GM19468 (cell line): ENCODE data around the gene CSF2RB.

ENCODE experiments used
- ATAC-seq: cut with Tn5 transposase; IDR thresholded peaks from one replicate; pipeline ENCODE4 v1.9.1; 2021; ENCODE audit warnings: mild to moderate bottlenecking, moderate library complexity, moderate number of reproducible peaks; ENCODE audit not compliant: unreplicated experiment; ENCODE audit errors: extremely low read depth

Gene CSF2RB

DNA sequence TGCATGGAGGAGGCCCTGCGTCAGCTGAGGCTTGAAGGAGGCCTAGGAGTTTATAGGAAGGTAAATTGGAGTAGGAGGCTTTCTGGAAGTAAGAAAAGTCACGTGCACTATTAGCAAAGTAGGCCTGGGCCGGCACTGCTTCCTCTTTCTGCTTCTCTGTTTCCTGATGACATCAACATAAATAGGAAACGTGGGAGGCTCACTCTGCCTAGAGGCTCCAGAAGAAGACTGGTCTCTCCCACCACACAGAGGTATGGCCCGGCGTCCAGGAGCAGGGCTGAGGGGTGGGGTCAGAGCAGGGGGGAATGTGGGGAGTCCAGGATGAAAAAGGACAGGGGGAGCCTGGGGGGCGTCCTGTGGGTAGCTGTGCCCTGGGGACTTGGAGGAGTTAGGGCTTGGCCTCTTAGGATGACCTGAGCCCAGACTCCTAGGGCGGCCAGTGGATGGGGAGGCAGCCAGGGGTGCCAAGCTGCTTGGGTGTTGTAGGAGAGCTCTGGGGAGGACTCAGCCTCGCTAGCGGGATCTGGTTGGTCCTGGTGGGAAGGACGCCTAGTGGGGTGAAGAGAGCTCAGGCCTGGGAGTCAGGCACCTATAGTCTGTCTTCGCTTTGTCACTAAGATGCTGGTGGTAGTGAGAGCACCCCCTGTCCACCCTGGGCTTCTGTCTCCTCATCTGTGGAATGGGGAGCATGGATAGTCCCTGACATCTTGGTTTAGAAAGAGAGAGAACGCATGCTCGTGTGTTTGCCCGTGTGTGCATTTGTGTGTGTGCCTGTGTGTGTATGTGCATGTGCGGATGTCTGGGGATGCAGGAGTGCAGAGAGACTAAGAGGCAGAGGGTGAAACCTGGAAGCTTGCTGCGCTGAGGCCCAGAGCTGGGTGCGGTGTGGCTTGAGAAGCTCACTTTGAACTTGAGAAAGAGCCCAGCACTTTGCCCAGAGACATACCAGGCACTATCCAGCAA is at the start of gene CSF2RB:
TSS of gene CSF2RB (plus strand) at position 202 of the 963 bp plus-strand sequence. CDS start 8,580 bp downstream, outside the sequence.
- no peak for ATAC-seq

DNA sequence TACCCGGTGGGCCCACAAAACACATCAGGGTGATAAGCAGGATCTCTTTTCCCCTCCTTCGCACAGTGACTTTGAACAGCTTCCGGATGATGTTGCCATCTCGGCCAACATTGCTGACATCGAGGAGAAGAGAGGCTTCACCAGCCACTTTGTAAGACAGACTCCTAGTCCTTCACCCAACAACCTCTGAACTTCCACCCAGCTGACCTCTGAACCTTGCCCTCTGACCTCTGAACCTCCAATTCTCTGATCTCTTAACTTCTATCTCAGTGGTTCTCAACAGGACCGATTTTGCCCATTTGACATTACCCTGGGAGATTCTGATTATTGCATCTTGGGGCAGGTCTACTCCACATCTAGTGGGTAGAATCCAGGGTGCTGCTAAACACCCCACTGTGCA is 49.4 kb upstream of the CSF2RB start:
- no peak for ATAC-seq

DNA sequence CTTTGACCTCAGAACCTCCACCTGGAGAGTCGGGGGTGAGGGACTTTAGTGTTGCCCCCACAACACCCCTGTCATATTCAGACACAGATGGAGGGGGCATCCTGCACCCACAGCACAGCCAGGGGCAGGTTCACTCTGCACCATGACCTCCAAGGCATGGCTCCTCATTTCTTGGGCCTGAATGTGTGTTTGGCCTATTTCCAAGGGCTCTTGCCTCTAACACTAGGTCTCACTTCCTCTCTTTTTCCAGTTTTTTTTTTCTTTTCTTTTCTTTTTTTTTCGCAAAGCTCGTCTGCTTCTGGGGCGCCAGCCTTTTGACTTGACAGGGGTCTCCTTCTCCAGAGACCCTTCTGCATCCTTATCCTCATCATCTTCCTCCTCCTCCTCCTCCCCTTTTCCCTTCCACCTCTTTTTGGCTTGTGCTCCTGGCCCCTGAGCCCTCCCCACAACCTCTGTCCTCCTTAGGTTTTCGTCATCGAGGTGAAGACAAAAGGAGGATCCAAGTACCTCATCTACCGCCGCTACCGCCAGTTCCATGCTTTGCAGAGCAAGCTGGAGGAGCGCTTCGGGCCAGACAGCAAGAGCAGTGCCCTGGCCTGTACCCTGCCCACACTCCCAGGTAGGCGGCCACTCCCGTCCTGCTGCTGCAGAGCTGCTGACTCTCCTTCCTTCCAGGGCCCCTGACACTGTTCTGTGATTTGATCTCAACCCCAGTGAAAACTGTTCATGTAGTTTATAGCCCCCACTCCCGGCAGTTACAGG is 48.8 kb upstream of the CSF2RB start:
- no peak for ATAC-seq

DNA sequence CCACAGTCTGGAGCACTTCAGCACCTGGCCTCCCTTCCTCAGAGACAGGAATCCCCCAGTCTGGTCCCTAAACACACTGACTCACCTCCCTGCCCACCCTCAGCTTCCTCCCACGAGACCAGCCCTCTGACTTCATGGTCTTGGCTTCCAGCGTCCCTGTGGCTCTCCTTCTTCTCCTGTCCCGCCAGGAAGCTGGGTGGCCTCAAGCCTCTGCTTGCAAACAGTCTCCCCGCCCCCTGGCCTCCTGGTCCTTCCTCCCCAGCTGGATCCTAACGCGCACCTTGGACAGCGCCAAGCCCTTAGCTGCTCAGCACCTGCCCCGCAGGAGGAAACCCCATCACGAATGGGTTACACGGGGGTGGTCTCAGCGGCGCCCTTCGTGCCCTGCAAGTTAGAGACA is 48.1 kb upstream of the CSF2RB start:
- ATAC-seq: no peak

DNA sequence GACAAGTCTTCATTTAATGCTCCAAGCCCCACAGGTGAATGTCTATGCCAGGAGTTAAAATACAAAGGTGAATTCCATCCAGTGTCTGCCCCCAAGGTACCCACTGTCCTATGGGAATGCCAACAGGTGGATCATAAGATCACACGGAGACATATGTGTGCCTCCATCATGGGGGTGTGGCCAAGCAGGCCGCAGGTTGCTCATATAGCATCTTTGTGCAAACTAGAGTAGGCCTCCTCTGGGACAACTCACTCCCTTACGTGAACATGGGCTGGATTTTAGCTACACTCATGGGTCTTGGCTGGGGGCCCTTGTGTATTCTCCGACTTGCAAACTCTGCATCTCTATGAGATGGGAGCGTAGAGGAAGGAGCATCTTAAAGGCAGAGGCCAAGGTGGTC is 45.7 kb upstream of the CSF2RB start:
- no peak for ATAC-seq

DNA sequence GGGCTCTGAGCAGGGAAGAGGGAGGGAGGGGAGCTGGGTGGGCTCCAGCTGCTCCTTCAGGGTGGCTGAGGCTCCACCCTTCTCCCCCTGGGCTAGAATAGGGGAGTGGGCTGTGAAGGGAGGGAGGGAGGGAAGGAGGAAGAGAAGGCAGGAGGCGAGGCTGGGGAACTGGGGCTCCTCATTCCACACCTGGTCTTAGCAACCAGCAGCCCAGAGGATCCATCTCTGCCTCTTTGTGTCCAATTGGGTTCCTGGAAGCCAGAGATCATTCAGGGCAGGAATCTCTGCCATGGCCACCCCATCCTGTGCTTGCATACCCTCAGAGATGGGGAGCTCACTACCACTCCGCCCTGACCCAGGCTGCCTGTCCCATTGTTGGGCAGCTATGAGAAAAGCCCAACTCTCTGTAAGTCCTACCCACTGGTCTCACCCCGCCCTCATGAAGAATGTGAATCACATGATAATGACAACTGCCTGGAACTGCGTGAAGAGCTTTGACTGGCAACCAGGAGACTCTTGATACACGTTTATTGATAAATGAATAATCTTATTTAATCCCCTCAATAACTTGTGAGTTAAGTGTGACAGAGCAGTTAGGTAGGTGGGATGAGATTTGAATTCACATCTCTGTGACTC is 44.8 kb upstream of the CSF2RB start:
- no peak for ATAC-seq

DNA sequence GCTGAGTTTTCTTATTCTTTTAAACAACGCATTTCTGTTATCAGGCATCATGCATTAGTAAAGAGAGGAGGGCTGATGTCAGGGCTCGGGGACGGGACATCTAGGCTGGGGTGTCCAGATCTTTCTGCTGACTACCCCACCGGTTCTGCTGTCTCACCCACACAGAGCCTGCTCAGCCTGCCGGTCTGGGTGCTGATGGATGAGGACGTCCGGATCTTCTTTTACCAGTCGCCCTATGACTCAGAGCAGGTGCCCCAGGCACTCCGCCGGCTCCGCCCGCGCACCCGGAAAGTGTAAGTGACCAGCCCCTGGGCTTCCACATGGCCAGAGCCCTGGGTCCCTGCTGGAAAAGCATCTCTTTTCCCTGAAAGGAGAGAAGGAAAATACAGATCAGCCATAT is 43.2 kb upstream of the CSF2RB start:
- no peak for ATAC-seq

DNA sequence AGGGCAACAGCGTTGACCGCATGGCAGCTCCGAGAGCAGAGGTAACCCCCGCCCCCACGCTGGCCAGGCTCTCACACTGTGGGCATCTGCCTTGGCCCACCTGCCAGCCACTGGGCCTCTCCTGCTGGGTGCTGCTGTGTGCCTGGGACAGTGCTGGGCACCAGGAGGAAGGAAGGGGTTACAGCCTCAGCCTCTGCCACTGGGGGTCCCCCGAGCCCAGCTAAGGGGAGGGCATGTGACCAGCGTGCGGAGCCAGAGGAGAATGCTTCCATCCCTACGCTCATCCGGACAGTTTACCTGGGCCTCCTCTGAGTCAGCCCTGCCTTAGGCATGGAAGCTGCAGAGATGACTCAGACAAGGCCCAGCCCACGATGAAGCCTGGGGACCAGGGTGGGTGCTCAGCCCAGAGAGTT is 41.8 kb upstream of the CSF2RB start:
- no peak for ATAC-seq

DNA sequence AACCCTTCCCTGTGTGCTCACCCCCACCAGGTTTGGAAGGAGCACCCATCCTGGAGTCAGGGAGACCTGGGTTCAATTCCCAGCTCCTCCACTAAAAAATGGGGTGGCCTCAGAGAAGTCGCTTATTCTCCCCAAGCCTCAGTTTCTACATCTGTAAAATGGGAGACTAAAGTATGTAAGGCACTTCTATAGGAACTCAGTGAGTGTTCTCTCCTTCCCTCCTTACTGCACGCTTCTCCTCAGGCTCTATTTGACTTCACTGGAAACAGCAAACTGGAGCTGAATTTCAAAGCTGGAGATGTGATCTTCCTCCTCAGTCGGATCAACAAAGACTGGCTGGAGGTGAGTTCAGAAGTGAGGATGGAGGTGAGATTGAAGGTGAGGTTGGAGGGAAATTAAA is 41.3 kb upstream of the CSF2RB start:
- ATAC-seq: no peak

DNA sequence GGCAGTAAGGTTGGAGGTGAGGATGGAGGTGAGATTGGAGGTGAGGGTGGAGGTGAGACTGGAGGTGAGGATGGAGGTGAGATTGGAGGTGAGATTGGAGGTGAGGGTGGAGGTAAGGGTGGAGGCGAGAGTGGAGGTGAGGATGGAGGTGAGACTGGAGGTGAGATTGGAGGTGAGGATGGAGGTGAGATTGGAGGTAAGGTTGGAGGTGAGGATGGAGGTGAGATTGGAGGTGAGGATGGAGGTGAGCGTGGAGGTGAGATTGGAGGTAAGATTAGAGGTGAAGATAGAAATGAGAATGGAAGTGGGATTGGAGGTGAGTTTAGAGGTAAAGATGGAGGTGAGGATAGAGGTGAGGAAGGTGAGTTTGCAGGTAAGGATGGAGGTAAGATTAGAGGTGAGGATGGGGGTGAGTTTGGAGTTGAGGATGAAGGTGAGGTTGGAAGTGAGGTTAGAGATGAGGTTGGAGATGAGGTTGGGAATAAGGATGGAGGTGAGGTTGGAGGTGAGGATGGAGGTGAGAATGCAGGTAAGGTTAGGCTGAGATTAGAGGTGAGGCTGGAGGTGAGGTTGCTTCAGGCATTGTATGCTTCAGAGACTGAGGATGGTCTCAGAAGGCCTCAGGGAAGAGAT is 40.4 kb upstream of the CSF2RB start:
- no peak for ATAC-seq

DNA sequence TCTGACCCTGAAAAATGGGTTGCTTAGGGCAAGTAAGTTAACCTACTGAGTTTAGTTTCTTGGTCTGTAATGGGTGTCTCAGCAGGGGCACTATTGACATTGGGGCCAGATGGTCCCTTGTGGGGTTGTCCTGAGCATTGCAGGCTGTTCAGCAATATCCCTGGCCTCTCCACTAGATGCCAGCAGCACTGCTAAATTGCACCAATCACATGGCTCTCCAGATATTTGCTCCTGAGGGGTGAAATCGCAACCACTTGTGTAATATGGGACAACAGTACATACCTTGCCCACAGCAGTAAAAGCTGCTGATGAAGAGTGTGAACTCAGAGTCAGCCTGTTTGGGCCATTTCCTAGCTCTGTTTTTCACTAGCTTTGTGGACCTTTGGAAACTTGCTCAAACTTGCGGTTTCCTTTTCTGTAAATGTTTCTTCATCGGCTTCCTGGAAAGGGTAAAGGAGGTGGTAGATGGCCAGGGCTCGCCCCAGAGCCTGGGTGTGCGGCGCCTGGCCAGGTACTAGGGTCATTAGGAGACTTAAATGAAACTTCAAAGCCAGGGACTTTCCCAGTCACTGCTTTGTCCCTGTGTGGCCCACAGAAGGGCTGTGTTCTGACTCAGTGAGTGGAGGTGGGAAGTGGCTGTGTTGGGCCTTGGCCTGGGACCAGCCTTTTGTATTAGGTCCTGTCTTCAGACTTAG is 39.7 kb upstream of the CSF2RB start:
- peak; percentile 45 for ATAC-seq

DNA sequence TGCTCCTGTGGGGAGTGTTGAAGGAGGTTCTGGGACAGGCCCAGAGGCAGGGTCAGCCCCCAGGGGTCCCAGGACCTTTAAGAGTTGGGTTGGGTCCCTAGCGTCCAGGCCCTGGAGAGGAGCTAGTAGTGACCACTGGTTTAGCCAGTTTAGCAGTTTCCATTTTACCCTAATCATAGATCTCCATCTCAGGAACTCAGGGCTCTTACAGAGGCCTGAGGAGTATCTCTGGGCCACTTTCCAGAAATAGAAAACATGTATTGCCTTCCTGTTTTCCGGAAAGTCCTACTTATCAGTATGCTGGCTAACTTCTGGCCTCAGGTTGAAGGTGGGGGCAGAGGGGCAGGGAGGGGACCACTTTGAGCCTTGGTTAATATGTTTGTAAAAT is 39.1 kb upstream of the CSF2RB start:
- no peak for ATAC-seq

DNA sequence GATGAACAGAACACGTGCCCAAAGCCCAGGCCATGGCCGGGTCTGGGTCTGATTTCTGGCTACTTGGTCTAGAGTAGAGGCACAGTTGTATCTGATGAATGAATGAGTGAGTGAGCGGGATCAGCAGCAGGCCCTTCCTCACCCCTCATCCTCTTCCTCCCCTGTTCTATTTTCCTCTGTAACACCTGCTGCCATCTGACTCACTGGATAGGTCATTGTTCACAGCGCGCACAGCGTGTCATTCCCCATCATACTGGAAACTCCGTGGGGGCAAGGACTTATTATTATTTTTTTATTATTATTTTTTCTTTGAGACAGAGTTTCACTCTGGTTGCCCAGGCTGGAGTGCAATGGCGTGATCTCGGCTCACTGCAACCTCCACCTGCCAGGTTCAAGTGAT is 38.7 kb upstream of the CSF2RB start:
- no peak for ATAC-seq

DNA sequence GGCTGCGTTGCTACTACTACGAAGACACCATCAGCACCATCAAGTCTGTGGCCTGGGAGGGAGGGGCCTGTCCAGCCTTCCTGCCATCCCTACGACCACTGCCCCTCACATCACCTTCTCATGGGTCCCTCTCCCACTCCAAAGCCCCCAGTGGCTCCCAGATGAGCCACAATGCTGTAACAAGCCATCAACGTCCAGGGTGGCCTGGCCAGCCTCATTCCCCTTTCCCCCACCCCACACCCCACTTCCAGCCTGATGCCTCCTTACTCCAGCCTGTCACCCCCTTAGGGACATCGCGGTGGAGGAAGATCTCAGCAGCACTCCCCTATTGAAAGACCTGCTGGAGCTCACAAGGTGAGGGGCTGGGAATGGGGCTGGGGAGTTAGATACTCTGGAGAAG is 37.7 kb upstream of the CSF2RB start:
- no peak for ATAC-seq

DNA sequence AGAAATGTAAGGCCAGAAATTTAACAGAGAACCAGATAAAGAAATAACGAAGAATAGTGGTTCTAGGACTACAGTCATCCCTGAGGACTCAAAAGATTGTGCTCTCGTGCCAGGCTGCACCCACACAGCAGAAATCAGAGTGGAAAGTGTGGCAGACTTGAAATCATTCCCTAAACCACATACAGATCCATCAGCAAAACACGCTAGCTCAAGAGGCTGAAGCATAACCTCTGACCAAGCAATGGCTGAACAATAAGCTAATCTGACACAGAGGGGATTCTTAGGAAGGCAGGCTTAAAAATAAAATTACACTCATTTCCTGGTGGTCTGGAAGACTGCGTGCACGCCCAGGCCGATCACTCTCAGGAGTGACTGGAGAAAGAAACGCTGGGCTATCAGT is 33.7 kb upstream of the CSF2RB start:
- ATAC-seq: no peak

DNA sequence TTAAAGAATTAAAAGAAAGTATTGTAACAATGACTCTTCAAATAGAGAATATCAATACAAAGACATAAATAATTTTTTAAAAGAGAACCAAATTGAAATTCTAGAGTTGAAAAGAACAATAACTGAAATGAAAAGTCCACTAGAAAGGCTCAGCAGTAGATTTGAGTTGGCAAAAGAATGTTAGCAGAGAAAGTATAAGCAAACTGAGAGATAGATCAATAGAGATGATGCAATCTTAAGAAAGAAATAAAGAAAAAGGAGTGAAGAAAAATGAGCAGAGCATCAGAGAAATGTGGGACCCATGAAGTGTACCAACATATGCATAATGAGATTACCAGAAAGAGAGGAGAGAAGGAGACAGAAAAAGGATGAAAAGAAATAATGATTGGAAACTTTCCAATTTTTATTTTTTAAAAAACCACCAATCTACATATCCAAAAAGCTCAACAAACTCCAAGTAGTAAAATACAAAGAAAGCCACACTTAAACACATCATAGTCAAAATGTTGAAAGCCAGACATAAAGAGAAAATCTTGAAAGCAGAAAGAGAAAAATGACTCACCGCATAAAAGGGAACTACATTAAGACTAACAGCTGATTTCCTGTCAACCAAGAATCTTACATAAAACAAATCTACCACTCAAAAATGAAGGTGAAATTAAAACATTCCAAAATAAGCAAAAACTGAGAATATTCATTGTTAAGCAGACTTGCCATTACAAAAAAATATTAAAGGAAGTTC is 31.8 kb upstream of the CSF2RB start:
- ATAC-seq: no peak

DNA sequence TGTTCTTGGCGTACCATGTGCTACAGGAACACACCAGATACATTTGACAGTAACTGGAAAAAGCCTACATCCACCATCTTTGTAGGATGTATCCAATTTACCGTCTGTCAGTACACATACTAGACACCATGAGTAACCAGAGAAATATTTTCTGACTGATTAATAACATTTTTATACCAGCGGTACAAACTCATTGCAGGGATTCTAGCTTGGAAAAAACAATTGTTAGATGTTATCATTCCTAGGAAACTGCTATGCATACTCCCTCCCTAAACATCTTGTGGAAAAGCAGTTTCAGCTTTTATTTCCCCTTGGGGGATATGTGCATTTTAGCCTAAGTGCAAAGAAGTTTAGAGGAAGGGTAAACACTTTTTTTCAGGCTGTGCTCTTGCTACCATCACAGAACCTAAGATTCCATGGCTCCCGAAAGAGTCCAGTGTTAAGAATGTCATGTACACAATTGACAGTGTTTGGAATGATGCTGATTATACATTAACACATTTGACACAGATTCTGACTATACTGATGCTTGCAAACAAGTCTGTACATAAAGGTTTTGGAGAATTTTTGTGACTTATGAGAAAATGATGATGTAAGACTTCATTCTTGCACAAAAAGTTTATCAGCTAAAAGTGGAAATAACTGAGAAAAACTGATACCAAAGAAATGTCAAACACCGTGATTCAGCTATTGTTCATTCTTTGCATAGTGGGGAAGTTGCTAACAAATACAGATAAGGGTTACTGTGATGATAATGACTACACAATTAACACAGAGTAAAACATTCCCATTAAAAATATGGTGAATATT is 28.9 kb upstream of the CSF2RB start:
- ATAC-seq: no peak

DNA sequence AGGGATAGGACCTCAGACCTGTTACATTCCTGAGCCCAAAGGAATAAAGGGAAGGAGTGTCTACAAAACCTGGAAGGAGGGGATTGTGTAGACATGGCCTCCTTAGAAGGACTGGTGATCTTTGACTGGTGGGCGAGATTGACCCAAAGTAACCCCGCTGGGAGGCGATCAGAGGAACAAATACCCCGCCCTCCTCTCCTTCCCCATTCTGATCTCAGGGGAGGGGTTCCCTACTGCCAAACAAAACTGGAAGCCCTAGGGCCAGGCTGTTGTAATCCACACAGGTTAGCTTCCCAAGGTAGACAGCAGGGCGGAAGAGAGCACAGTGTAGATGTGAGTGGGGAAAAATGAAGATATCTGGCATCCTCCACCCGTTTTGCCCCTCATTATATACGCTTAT is 28.0 kb upstream of the CSF2RB start:
- ATAC-seq: no peak
